22Rv1 (cell line): ENCODE data around the gene MRM1.

ENCODE experiments used
- H3K27ac ChIP-seq: fragments of 450-650 bp; 2 replicates; pipeline ENCODE4 v1.5.1; 2017
- CTCF ChIP-seq: fragments of 450-650 bp; IDR thresholded peaks from 2 replicates; pipeline ENCODE4 v1.5.1; 2017; ENCODE audit warnings: mild to moderate bottlenecking
- ZFX ChIP-seq: fragments of 450-650 bp; IDR thresholded peaks from 2 replicates; pipeline ENCODE4 v1.6.1; 2017; ENCODE audit warnings: antibody characterized with exemption, borderline replicate concordance

The MRM1 gene

GRCh38 chr17:36632916-36633771 lies 31.8 kb downstream of the MRM1 start:
- no peak for TF ChIP-seq CTCF
- TF ChIP-seq ZFX, result no peak
- no peak overlapping the region for H3K27ac ChIP-seq

GRCh38 chr17:36640346-36640745 lies 39.0 kb downstream of the MRM1 start:
- no peak for TF ChIP-seq CTCF
- no peak for TF ChIP-seq ZFX
- no peak overlapping the region for H3K27ac ChIP-seq

- H3K27ac ChIP-seq, result no peak overlapping the region
- TF ChIP-seq ZFX (no peak), CTCF (no peak)
Measured at GRCh38 chr17:36640836-36641235, 39.5 kb downstream of the MRM1 start.

- no peak overlapping the region for H3K27ac ChIP-seq
- TF ChIP-seq ZFX, result no peak
- no peak for TF ChIP-seq CTCF
Measured at GRCh38 chr17:36641331-36641876, 40.0 kb downstream of the MRM1 start.

- TF ChIP-seq CTCF (no peak), ZFX (no peak)
- H3K27ac ChIP-seq, result no peak overlapping the region
Measured at GRCh38 chr17:36641877-36642845, 40.8 kb downstream of the MRM1 start.

GRCh38 chr17:36643086-36643685 lies 41.8 kb downstream of the MRM1 start:
- H3K27ac ChIP-seq, result no peak overlapping the region
- no peak for TF ChIP-seq CTCF
- TF ChIP-seq ZFX, result no peak
